H1 (cell line): ENCODE data around the gene DET1. TPM values are rescaled to one million over a fixed set of nuclear protein-coding genes. Genes with fewer than 3 reads are reported as not detected.

ENCODE experiments used
- ATF2 ChIP-seq: IDR thresholded peaks from 2 replicates; pipeline ENCODE4 v1.6.1; 2012; ENCODE audit warnings: low read length, inconsistent platforms
- ATF3 ChIP-seq: IDR thresholded peaks from 2 replicates; pipeline ENCODE4 v1.6.1; 2011; ENCODE audit warnings: low read depth, mild to moderate bottlenecking, low read length; ENCODE audit not compliant: insufficient read depth
- CHD7 ChIP-seq: fragments of 300-600 bp; sonication (generic); IDR thresholded peaks from 2 replicates; pipeline ENCODE4 v1.7.1; 2012; ENCODE audit warnings: low read length, moderate library complexity, mild to moderate bottlenecking, inconsistent platforms; ENCODE audit not compliant: insufficient replicate concordance
- CTCF ChIP-seq, 3 experiments: IDR thresholded peaks; 1 replicate in 2 of 3; 2 replicates in 1 of 3; pipeline versions ENCODE4 v1.5.1 to v1.6.1; 2011; ENCODE audit warnings: low read length in 3 of 3, mild to moderate bottlenecking in 3 of 3, inconsistent platforms in 2 of 3, low read depth in 1 of 3, moderate library complexity in 1 of 3; ENCODE audit not compliant: insufficient read depth in 1 of 3; ENCODE audit errors: control extremely low read depth in 1 of 3
- PHF8 ChIP-seq: fragments of 200-600 bp; sonication (generic); conservative IDR thresholded peaks from 2 replicates; pipeline ENCODE4 v1.7.1; 2012; ENCODE audit warnings: low read depth, mild to moderate bottlenecking, inconsistent platforms, low read length, moderate library complexity
- POLR2A ChIP-seq, 2 experiments: IDR thresholded peaks; 1 replicate in 1 of 2; 2 replicates in 1 of 2; pipeline ENCODE4 v1.6.1; 2011; ENCODE audit warnings: low read depth in 2 of 2, low read length in 2 of 2, mild to moderate bottlenecking in 2 of 2; ENCODE audit errors: control extremely low read depth in 1 of 2
- TEAD4 ChIP-seq: IDR thresholded peaks from 2 replicates; pipeline ENCODE4 v1.6.1; 2012; ENCODE audit warnings: low read depth, low read length, inconsistent platforms, mixed read lengths
- polyA plus RNA-seq, 7 experiments: library from polyadenylated mRNA; depleted of rRNA in 3 of 7; stranded (reverse) in 5 of 7; unstranded in 2 of 7; fragments of >200 nt in 5 of 7; fragments of 200-250 nt in 2 of 7; gene quantifications; 1 replicate in 5 of 7; 2 replicates in 1 of 7; 4 replicates in 1 of 7; pipeline versions ENCODE4 v1.2.1 to v1.2.3, GENCODE V29; 2011 to 2013; ENCODE audit warnings: missing spikeins in 2 of 7, mixed read lengths in 2 of 7
- total RNA-seq: library from RNA; stranded (reverse); fragmentation: NEBNext Ultra II Directional; extraction: Animal tissue kit (Norgen Biotek cat#: 25700); gene quantifications from 2 replicates; pipeline ENCODE4 v1.2.1, GENCODE V29; 2021

The DET1 gene
- total and polyA plus RNA-seq, 2 of the 8 experiments (the other 6 are each of a cell fraction or from before 2014, with no cell fraction given), result 5.4 to 8.5 TPM

GRCh38 chr15:88574077-88574476 lies 27.6 kb upstream of the DET1 start (continued):
- no peak for TF ChIP-seq CHD7
- no peak for TF ChIP-seq CTCF (IDR thresholded peaks at IDR 0.05; ENCODE audit: control extremely low read depth in 1 of 3, insufficient read depth in 1 of 3, low read depth in 1 of 3, low read length in 3 of 3)
- TF ChIP-seq ATF2, result no peak
- TF ChIP-seq ATF3, result no peak
- no peak for TF ChIP-seq PHF8
- no peak for TF ChIP-seq POLR2A (IDR thresholded peaks at IDR 0.05; ENCODE audit: control extremely low read depth in 1 of 2, low read depth in 2 of 2, low read length in 2 of 2)
- TF ChIP-seq TEAD4, result no peak
